ENCODE results near the gene EPSTI1. TPM values are rescaled to one million over a fixed set of nuclear protein-coding genes. Genes with fewer than 3 reads are reported as not detected.

The EPSTI1 gene
- total RNA-seq, 1 donor from 2014 or later: 13.2 TPM

GRCh38 chr13:42926555-42926954 is 65.5 kb downstream of the EPSTI1 start:
- peak overlapping the region; percentile 87 for H3K27ac Mint-ChIP-seq (ENCODE audit: unreplicated experiment)

GRCh38 chr13:42926043-42926442 is 66.0 kb downstream of the EPSTI1 start:
- H3K27ac Mint-ChIP-seq (ENCODE audit: unreplicated experiment): peak overlapping the region; percentile 87
- peaks cover 22% of the 10 kb centered on the region for H3K4me1 Mint-ChIP-seq (ENCODE audit: unreplicated experiment)
- peaks cover 17% of the 10 kb centered on the region for H3K36me3 Mint-ChIP-seq (ENCODE audit: unreplicated experiment)
- peaks cover 5% of the 10 kb centered on the region for H3K9me3 Mint-ChIP-seq (ENCODE audit: unreplicated experiment)
- no peak overlapping the region for H3K4me3 Mint-ChIP-seq (ENCODE audit: unreplicated experiment)
- H3K27me3 Mint-ChIP-seq (ENCODE audit: unreplicated experiment): no peaks in the 10 kb centered on the region
- TF ChIP-seq, protein P1, sequence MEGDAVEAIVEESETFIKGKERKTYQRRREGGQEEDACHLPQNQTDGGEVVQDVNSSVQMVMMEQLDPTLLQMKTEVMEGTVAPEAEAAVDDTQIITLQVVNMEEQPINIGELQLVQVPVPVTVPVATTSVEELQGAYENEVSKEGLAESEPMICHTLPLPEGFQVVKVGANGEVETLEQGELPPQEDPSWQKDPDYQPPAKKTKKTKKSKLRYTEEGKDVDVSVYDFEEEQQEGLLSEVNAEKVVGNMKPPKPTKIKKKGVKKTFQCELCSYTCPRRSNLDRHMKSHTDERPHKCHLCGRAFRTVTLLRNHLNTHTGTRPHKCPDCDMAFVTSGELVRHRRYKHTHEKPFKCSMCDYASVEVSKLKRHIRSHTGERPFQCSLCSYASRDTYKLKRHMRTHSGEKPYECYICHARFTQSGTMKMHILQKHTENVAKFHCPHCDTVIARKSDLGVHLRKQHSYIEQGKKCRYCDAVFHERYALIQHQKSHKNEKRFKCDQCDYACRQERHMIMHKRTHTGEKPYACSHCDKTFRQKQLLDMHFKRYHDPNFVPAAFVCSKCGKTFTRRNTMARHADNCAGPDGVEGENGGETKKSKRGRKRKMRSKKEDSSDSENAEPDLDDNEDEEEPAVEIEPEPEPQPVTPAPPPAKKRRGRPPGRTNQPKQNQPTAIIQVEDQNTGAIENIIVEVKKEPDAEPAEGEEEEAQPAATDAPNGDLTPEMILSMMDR (IDR thresholded peaks at IDR 0.05): no peak
- DNase-seq (ENCODE audit: extremely low spot score, unreplicated experiment): no peak

More at GRCh38 chr13:42926555-42926954, 65.5 kb downstream of the EPSTI1 start:
- no peak for DNase-seq (ENCODE audit: extremely low spot score, unreplicated experiment)
- TF ChIP-seq, protein P1 (IDR thresholded peaks at IDR 0.05): no peak
- Mint-ChIP-seq H3K36me3 (ENCODE audit: unreplicated experiment) (peaks cover 17% of the 10 kb centered on the region), H3K4me3 (ENCODE audit: unreplicated experiment) (no peak overlapping the region), H3K4me1 (ENCODE audit: unreplicated experiment) (peaks cover 22% of the 10 kb centered on the region), H3K9me3 (ENCODE audit: unreplicated experiment) (peaks cover 5% of the 10 kb centered on the region), H3K27me3 (ENCODE audit: unreplicated experiment) (no peaks in the 10 kb centered on the region)

GRCh38 chr13:42925626-42926025 is 66.4 kb downstream of the EPSTI1 start:
- peaks cover 22% of the 10 kb centered on the region for H3K4me1 Mint-ChIP-seq (ENCODE audit: unreplicated experiment)
- no peak overlapping the region for H3K4me3 Mint-ChIP-seq (ENCODE audit: unreplicated experiment)
- H3K27me3 Mint-ChIP-seq (ENCODE audit: unreplicated experiment): no peaks in the 10 kb centered on the region
- DNase-seq (ENCODE audit: extremely low spot score, unreplicated experiment): no peak
- peaks cover 17% of the 10 kb centered on the region for H3K36me3 Mint-ChIP-seq (ENCODE audit: unreplicated experiment)
- H3K27ac Mint-ChIP-seq (ENCODE audit: unreplicated experiment): no peak overlapping the region
- TF ChIP-seq, protein P1 (IDR thresholded peaks at IDR 0.05): no peak
- peaks cover 5% of the 10 kb centered on the region for H3K9me3 Mint-ChIP-seq (ENCODE audit: unreplicated experiment)

DNA sequence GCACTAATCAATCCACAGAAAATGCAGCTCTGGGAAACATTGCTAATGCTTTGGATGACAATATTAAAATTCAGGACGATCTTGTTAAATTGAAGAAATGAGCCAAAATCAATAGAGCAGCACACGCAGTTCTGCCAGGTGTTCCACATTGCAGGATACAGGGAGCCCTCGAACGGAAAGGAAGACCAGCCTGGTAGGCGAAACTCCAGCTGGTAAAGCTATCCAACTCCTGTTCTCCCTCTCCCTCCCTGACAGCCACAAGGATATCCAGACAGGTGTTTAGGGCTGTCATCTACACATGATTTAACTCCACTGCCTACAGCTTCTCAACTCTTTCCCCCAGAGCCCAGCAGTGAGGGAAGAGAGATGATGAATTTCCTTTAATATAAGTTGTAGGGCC is 67.7 kb downstream of the EPSTI1 start:
- H3K27me3 Mint-ChIP-seq (ENCODE audit: unreplicated experiment): no peaks in the 10 kb centered on the region
- no peak overlapping the region for H3K4me3 Mint-ChIP-seq (ENCODE audit: unreplicated experiment)
- peaks cover 22% of the 10 kb centered on the region for H3K4me1 Mint-ChIP-seq (ENCODE audit: unreplicated experiment)
- no peak for DNase-seq (ENCODE audit: extremely low spot score, unreplicated experiment)
- H3K9me3 Mint-ChIP-seq (ENCODE audit: unreplicated experiment): peaks cover 4% of the 10 kb centered on the region
- H3K27ac Mint-ChIP-seq (ENCODE audit: unreplicated experiment): no peak overlapping the region
- peaks cover 27% of the 10 kb centered on the region for H3K36me3 Mint-ChIP-seq (ENCODE audit: unreplicated experiment)
- TF ChIP-seq, protein P1 (IDR thresholded peaks at IDR 0.05): no peak

- peaks cover 3% of the 10 kb centered on the region for H3K36me3 Mint-ChIP-seq (ENCODE audit: unreplicated experiment)
- H3K4me1 Mint-ChIP-seq (ENCODE audit: unreplicated experiment): peaks cover 7% of the 10 kb centered on the region
- H3K27ac Mint-ChIP-seq (ENCODE audit: unreplicated experiment): no peak overlapping the region
- no peaks in the 10 kb centered on the region for H3K27me3 Mint-ChIP-seq (ENCODE audit: unreplicated experiment)
- no peaks in the 10 kb centered on the region for H3K9me3 Mint-ChIP-seq (ENCODE audit: unreplicated experiment)
- DNase-seq (ENCODE audit: extremely low spot score, unreplicated experiment): no peak
- TF ChIP-seq, protein P1 (IDR thresholded peaks at IDR 0.05): no peak
- H3K4me3 Mint-ChIP-seq (ENCODE audit: unreplicated experiment): no peak overlapping the region
Measured at GRCh38 chr13:42907745-42908144, 84.3 kb downstream of the EPSTI1 start.

Measured in osteocyte (in vitro differentiated cells).